OCI-M2 (cell line): ENCODE results near the gene MAP2K2.

Experiments used
- DNase-seq: peaks from one replicate; lab custom pipeline; 2025; ENCODE audit not compliant: unreplicated experiment; lab: John Stamatoyannopoulos, UW

MAP2K2 gene

DNA sequence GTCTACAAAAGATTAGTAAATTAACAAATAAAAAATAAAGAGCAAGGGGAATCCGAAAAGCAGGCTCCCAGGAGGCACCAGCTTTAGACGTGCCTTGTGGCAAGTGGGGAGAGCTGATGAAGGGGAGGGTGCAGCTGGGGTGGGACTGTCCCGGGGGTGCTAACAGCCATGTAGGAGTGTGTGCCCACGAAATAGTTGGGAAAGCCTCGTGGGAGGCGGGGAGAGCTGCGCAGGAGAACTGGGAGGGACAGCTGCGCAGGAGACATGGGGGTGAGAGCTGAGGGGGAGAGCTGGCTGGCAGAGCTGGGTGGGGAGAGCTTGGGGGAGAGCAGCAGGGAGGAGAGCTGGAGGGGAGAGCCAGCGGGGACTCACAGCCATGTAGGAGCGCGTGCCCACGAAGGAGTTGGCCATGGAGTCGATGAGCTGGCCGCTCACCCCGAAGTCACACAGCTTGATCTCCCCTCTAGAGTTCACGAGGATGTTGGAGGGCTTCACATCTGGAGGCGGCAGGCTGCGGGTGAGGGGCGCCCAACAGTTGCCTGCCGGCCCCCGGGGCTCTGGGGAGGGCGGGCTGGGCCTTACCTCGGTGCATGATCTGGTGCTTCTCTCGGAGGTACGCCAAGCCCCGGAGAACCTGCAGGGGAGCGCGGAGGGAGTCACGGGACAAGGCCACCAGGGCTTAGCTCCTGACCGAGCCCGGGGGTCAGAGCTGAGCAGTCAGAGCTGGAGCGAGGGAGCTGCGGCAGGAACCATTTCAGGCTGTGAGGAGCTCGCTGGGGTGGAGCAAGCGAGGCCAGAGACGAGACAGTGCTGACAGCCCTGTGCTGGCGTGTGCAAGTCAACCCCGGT is 23.1 kb downstream of the MAP2K2 start:
- no peak for DNase-seq

- no peak for DNase-seq
These were observed 24.7 kb downstream of the MAP2K2 start for GRCh38 chr19:4099041-4099764.

- DNase-seq, result no peak
These were observed 25.4 kb downstream of the MAP2K2 start for GRCh38 chr19:4098493-4098892.

DNA sequence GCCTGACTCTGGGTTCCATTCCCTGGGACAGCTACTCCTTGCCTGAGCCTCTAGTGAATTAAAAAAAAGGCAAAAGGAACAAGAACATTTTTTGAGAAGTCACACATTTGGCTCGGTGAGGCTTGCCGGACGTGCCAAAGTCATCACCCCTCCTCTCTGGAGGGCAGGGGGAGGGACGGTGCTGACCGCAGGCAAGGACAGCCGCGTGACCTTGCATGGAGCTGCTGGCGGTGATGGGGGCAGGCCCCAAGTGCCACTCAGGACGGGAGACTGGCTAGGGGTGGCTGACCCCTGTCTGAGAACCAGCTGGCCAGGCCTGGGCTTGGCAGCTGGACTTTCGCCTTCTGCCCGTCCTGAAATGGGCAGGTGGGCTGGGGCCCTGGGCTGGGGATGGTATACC is 26.4 kb downstream of the MAP2K2 start:
- DNase-seq, result no peak

DNA sequence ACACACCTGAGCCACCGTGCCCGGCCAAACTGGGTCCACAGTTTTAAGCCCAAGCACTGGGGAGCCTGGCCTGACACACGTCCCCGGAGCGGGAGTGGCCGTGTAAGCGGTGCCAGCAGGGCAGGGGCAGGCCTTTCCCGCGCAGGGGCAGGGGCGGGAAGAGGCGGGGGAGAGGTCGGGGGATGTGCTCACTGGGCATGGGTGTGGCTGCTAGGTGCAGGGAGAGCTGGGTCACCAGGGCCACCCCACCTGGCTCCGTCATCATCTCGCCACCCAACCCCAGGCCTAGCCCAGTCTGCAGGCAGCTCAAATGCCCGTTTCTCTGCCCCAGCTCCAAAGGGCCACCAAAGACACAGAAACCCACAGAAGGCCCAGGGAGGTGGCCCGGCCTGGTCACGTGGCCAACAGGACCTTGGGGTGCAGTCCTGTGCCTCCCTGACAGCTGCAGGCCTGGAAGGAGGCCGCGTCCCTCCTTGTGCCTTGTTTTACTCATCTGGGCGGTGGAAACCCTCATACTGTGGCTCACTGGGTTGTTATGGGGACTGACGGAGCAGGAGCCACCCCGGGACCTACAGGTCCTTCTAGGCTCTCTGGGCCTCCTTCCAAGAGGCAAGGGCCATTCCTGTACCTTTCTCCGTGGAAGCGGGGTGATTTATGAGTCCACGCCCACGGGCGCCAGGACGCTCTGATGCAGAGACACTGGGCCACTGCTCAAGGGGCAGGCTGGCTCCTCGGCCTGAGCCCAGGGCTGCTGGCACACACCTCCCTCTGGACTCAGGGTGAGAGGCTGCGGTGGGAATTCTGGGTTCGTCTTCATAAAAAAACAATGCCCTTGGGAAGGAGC is 27.7 kb downstream of the MAP2K2 start:
- DNase-seq, result no peak

DNA sequence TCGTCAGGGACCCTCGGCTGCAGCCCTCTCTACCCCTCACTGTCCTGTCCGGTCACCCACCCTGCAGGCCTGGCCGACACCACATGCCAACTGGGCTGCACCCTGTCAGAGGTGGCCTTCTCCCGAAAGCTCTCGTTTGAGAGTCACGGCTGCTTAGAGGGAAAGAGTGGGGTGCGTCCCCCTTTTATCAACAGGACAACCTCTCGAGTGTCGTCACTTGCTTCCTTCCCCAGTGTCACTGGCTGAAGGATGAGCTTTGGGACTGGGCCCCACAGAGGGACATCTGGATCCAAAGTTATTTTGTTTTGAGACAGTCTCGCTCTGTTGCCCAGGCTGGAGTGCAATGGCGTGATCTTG is 28.5 kb downstream of the MAP2K2 start:
- no peak for DNase-seq

DNA sequence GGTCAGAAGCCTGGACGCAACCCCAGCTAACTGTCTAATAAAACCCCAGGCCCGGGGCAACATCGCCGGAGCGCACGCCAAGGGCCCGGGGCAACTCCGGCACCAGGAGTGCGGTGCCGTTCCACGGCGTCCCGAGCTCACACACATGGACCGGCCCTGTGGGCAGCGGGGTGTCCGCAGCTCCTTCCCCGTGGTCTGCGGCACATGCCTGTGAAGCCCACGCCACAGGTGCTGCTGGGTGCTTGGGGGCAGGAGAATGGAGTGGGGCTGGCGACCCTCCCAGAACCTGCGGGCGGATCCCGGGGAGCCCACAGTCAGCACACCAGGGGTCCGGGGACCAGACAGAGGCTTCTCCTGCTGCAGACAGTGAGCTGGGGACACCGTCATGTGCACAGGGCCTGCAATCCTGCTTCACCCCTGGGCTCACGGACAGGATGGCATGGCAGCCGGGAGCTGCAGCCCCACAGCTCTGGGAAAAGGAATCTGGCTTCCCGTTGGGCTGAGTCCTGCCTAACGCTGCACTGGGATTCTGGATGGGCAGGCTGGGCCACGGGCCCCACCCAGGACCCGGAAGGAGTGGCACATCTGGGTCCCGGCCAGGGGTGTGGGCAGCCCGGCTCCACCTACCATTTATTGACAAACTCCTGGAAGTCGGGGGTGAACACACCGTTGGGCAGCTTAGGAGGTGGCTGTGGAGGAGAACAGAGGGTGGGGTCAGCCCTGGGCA is 29.0 kb downstream of the MAP2K2 start:
- no peak for DNase-seq

GRCh38 chr19:4094291-4094690 is 29.6 kb downstream of the MAP2K2 start:
- no peak for DNase-seq

DNA sequence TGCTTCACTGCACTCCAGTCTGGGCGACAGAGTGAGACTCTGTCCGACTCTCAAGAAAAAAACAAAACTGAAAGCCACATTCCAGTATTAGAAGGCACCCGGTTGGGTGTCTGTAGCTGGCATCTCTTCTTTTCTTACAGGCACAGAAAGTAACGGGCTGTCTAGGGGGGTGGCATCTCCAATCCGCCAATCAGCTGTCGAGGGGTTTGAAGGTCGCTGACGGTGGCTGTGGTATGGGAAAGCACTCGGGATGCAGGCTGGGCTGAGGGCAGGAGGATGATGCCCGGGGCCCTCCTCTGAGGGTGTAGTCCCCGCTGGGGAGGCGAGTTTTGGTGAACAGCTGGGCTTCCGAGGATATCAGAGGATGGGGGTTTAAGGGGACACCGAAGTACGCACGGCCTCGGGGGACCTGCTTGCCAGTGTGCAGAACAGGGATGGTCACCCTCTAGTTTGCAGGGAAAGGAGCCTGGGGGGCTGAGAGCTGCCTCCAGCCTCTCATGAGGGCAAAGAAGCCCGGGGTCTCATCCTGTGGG is 30.2 kb downstream of the MAP2K2 start:
- no peak for DNase-seq

GRCh38 chr19:4090356-4091220 is 33.3 kb downstream of the MAP2K2 start:
- no peak for DNase-seq

DNA sequence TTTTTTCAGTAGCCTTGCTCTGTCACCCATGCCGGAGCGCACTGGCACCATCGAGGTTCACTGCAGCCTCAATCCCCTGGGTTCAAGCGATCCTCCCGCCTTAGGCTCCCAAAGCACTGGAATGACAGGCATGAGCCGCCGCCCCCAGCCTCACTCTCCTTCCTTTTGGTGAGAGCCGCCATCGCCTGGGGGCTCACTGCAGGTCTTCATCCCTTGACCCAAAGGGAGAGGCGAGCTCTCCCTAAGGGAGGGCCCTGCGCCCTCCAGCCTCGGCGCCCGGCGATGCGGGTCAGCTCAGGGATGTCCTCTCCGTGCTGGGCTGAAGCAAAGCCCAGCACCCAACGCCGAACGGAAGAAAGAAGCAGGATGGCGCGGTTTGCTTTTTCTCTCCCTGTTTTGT is 34.0 kb downstream of the MAP2K2 start:
- no peak for DNase-seq

DNA sequence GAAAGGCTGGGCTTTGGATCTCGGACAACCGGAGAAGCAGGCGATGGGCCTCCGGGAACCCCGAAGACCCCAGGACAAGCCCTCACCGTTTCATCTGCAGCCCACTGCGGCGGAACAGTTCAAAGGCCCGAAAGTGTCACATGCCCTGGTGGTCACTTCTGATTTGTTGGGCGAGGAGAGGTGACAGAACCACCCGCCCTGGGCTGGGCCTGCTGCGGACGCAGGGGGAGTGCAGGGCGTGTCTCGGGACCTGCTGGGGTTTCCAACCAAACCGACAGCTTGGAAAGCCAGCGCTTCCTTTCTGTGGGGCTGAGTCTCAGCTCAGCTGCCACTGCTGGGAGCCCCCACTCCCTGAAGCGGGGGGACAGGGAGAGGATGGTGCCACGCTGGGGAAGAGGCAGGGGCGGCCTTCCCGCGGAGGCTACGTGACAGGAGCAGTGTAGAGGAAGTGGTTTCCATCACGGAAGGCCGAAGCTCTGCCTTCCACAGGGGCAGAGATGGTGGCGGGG is 34.5 kb downstream of the MAP2K2 start:
- DNase-seq, result no peak

- no peak for DNase-seq
These were observed 34.9 kb downstream of the MAP2K2 start for GRCh38 chr19:4088975-4089374.

DNA sequence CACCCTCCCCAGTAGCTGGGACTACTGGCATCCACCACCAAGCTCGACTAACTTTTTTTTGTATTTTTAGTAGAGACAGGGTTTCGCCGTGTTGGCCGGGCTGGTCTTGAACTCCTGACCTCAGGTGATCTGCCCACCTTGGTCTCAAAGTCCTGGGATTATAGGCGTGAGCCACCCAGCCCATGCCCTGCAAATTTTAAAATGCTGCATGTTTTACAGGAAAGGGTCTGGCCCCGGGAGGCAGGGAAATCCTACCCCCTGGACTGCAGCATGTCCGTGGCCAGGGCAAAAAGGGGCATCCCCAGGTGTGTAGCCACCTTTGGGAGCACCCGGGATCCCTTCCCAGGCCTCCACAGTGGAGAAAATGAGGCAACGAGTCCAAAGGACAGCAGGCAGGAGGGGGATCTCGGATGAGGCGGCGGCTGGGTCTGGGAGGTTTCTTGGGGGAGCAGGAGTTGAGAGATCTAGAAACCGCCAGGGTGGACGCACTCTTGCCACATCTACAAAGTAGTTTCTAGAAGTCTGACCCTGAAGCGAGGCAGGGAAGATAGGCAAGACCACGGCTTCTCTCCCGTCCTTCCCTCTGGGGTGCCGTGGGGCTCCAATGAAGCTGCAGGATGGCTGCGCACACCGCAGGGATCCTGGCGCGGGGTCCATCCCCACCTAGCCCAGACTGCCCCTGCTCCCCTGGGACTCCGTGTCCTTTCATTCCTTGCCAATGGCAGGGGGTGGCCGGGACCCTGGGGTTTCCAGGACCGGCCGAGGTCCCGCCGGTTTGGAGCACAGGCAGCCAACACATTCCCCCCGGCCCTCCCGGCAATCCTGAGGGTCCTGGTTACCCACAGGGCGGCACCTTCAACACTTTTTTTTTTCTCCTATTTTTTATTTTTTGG is 35.9 kb downstream of the MAP2K2 start:
- no peak for DNase-seq

- DNase-seq, result no peak
These were observed 37.5 kb downstream of the MAP2K2 start for GRCh38 chr19:4086411-4086867.

DNA sequence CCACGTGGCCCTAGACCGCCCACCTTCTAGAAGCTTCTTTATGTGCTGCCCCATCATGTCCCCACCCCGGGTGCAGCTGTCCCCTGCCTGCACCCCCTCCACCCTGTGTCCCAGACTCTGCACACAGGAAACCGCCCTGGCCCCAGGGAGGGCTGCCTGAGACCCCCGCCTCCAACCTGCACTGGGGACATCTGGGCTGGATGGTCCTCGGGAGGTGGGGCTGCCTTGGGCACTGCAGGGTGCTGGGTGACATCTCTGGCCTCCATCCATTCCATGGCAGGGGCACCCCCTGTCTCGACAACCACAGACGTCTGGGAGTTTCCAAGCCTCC is 39.4 kb downstream of the MAP2K2 start:
- no peak for DNase-seq

DNA sequence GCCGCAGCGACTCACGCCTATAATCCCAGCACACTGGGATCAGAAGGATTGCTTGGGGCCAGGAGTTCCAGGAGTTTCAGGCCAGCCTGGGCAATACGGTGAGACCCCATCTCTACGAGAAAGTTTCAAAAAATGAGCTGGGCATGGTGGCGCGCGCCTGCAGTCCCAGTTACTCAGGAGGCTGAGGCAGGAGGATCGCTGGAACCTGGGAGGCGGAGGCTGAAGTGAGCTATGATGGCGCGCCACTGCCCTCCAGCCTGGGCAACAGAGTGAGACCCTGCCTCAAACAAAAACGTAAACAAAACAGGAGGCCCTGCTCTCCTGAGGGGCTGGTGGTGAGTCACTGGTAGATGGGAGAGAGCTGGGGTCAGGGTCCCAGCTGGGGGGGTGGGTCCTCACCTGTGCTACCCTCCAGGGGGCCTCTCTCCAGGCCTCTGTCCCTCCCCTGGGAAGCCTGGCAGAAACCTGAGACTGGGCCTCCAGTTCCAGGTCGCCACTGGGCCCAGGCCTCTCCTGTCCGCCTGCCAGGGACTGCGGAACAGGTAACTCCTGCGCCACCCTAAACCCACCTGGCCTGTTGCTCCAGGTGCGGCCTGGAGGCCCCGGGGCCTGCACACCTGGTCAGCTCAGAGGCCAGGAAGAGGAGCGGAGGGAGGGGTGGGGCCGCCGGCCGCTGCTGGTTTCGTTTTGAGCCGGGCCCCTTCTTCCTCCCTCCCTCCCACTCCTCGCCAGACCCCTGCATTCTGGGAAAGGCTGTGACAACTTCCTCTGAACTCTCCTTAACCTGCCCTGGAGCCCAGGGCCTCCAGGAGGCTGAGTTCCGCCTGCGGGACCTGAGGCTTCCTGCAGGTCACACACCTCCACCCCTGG is 40.0 kb downstream of the MAP2K2 start:
- DNase-seq, result no peak

GRCh38 chr19:4082172-4082571 is 41.8 kb downstream of the MAP2K2 start:
- DNase-seq, result no peak
